ENCODE measurements around the gene UPK1A. TPM values are rescaled to one million over a fixed set of nuclear protein-coding genes. Genes with fewer than 3 reads are reported as not detected.
"Not testable (repeated sequence)": the region's sequence is repeated elsewhere in the genome, so short reads cannot be mapped to it uniquely, and the experiment has no call there.

The UPK1A gene
- total RNA-seq, 4 donors from 2014 or later = not detected

DNA sequence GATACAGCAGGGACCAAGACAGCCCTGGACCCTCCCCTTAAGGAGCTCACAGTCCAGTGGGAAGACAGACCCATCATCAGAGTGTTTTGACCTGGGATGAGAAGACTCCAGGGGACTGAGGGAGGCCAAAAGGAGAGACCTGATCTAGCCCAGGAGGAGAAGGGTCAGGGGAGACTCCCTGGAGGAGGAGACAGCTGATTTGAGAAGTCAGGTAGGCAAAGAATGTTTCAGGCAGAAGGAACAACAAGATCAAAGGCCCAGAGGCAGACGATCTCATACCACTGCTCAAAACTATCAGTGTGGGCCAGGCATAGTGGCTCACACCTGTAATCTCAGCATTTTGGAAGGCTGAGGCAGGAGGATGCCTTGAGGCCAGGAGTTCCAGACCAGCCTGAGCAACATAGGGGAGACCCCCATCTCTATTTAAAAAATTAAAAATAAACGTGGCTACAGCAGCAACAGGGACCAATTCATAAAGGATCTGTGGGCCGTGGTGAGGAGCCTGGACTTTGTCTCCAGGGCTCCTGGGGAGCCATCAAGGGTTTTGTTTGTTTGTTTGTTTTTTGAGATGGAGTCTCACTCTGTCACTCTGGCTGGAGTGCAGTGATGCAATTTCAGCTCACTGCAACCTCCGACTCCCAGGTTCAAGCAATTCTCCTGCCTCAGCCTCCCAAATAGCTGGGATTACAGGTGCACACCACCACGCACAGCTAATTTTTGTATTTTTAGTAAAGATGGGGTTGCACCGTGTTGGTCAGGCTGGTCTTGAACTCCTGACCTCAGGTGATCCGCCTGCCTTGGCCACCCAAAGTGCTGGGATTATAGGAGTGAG, 20.4 kb upstream of the UPK1A start:
- TF ChIP-seq POLR2AphosphoS5 (IDR thresholded peaks at IDR 0.05) (no peak), EP300 (IDR thresholded peaks at IDR 0.05) (no peak), POLR2A (IDR thresholded peaks at IDR 0.05; ENCODE audit: low read depth) (no peak)
- TF ChIP-seq, protein P1, sequence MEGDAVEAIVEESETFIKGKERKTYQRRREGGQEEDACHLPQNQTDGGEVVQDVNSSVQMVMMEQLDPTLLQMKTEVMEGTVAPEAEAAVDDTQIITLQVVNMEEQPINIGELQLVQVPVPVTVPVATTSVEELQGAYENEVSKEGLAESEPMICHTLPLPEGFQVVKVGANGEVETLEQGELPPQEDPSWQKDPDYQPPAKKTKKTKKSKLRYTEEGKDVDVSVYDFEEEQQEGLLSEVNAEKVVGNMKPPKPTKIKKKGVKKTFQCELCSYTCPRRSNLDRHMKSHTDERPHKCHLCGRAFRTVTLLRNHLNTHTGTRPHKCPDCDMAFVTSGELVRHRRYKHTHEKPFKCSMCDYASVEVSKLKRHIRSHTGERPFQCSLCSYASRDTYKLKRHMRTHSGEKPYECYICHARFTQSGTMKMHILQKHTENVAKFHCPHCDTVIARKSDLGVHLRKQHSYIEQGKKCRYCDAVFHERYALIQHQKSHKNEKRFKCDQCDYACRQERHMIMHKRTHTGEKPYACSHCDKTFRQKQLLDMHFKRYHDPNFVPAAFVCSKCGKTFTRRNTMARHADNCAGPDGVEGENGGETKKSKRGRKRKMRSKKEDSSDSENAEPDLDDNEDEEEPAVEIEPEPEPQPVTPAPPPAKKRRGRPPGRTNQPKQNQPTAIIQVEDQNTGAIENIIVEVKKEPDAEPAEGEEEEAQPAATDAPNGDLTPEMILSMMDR (IDR thresholded peaks at IDR 0.05) = no peak
- Histone ChIP-seq H3K27me3 (no peaks in the 10 kb centered on the region), H3K4me1 (peaks cover 35 to 71% (median 68%) of the 10 kb centered on the region in 4 donors), H3K9me3 (no peaks in the 10 kb centered on the region), H3K4me3 (no peak overlapping the region), H3K36me3 (peaks cover 0 to 11% (median 4%) of the 10 kb centered on the region in 4 donors), H3K27ac (replicated peaks in 1 of 4) (peak overlapping the region; percentile 83 to 95 (median 88))
- no peak for DNase-seq (ENCODE audit: extremely low spot score)
- whole genome bisulfite sequencing = 79% methylated on average over 7 of the region's 7 CpGs
- intact Hi-C loops (cut with DNase I) = no loop called here

DNA sequence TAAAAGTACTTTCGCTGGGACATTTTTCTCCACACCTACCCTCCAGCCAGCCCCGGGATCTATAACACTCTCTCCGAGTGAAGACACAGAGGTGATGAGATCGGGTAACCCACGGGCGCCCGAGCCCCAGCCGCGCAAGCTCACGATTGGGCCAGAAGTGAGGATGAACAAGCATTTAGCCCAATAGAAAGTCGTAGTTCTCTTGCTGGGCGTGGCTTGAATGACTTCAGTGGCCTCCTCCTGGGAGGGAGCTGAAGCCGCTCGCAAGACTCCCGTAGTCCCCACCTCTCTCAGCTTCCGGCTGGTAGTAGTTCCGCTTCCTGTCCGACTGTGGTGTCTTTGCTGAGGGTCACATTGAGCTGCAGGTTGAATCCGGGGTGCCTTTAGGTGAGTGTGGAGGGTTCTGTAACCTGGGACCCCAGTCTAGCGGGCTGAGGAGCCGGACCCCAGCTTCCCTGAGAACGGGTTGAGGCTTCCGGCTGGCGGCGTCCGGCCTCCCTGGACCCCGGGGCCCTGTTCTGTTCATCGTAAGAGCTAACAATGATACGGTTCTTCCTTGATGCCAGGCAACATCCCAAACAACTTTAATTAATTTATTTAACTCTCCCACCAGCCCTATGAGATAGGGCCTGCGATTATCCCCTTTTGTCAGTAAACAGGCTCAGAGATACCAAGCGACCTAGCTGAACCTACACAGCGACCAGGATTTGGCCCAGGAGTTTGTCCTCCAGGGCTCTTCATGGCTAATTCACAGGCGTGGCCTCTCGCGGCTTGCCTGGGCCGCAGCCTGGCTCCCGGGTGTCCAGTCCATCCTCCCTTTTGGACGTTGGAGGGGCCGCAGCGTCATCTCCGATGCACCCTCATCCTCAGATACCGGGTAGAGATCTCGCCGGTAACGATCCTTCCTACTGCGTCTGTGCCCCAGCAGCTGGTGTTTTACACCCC, 18.0 kb upstream of the UPK1A start, which contains the start of gene COX6B1:
COX6B1 (plus strand) TSS at position 307 of the 945 bp plus-strand sequence. CDS start 2,921 bp downstream, outside the sequence.
- intact Hi-C loops (cut with DNase I) = no loop called here
- TF ChIP-seq POLR2A (IDR thresholded peaks at IDR 0.05; ENCODE audit: low read depth) (peak; percentile 36), EP300 (IDR thresholded peaks at IDR 0.05) (no peak), POLR2AphosphoS5 (IDR thresholded peaks at IDR 0.05) (peak; percentile 93)
- TF ChIP-seq, protein P1 (IDR thresholded peaks at IDR 0.05) = no peak
- H3K27ac ChIP-seq (replicated peaks in 1 of 4) = peak within 1 kb of the TSS; percentile 84 to 89 (median 88)
- peak; percentile 98 for DNase-seq (ENCODE audit: extremely low spot score)
- no peaks in the 10 kb centered on the region for H3K27me3 ChIP-seq
- peaks cover 30 to 59% (median 53%) of the 10 kb centered on the region in 4 donors for H3K4me1 ChIP-seq
- H3K36me3 ChIP-seq = peaks cover 18 to 35% (median 27%) of the 10 kb centered on the region in 4 donors
- H3K9me3 ChIP-seq = no peaks in the 10 kb centered on the region
- peak within 1 kb of the TSS; percentile 63 to 84 (median 77) for H3K4me3 ChIP-seq
- under 1% methylated on average over 29 of the region's 46 CpGs for WGBS

DNA sequence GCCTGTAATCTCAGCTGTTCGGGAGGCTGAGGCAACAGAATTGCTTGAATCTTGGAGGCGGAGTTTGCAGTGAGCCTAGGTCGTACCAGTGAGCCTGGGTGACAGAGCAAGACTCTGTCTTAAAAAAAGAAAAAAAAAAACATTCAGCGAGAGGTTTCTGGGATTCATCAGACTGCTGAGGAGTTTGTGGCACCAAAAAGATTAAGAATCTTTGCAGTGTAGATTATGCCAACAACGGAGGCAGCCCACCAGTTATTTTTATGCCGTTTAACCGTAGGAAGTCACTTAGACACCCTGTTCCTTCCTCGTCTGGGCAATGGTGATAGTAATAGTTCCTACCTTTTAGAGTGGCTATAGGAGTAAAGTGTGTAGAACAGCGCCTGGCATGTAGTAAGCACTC, 15.7 kb upstream of the UPK1A start:
- H3K4me1 ChIP-seq = peaks cover 21 to 38% (median 32%) of the 10 kb centered on the region in 4 donors
- no peak overlapping the region for H3K27ac ChIP-seq (replicated peaks in 1 of 4)
- peaks cover 39 to 58% (median 50%) of the 10 kb centered on the region in 4 donors for H3K36me3 ChIP-seq
- no peak overlapping the region for H3K4me3 ChIP-seq
- no peak for DNase-seq (ENCODE audit: extremely low spot score)
- intact Hi-C loops (cut with DNase I) = no loop called here
- WGBS = 75% methylated on average over 9 of the region's 9 CpGs
- no peaks in the 10 kb centered on the region for H3K27me3 ChIP-seq
- no peaks in the 10 kb centered on the region for H3K9me3 ChIP-seq
- TF ChIP-seq, protein P1 (IDR thresholded peaks at IDR 0.05) = no peak
- TF ChIP-seq POLR2A (IDR thresholded peaks at IDR 0.05; ENCODE audit: low read depth) = no peak
- TF ChIP-seq EP300 (IDR thresholded peaks at IDR 0.05) = no peak
- no peak for TF ChIP-seq POLR2AphosphoS5 (IDR thresholded peaks at IDR 0.05)

DNA sequence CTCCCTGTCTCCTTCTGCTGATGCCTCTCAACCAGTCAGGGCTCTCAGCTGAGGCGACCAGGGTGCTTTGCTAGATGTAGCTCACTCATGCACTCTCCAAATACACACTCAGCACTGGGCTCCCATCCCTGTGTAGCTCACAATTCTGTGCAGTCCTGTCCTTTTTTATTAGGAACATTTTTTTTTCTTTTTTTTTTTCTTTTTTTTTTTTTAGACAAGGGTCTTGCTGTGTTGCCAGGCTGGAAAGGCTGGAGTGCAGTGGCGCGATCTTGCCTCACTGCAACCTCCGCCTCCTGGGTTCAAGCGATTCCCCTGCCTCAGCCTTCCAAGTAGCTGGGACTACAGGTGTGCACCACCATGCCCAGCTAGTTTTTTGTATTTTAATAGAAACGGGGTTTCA, 11.5 kb upstream of the UPK1A start:
- DNase-seq (ENCODE audit: extremely low spot score); H3K27me3 ChIP-seq; intact Hi-C loops (cut with DNase I); H3K9me3 ChIP-seq; H3K27ac ChIP-seq (replicated peaks in 1 of 4); H3K4me3 ChIP-seq: not testable (repeated sequence)
- WGBS = 98% methylated on average over 6 of the region's 6 CpGs
- Histone ChIP-seq H3K4me1 (peaks cover 10 to 18% (median 13%) of the 10 kb centered on the region in 4 donors), H3K36me3 (peaks cover 66 to 99% (median 92%) of the 10 kb centered on the region in 4 donors)

All from esophagus muscularis mucosa (tissue), 4 donors.